ENCODE results near the gene CRYBA2. TPM values are rescaled to one million over a fixed set of nuclear protein-coding genes. Genes with fewer than 3 reads are reported as not detected.
A peak's percentile ranks its signal among the peaks of the same experiment; 100 is the strongest.

The CRYBA2 gene
- total RNA-seq, 1 donor from 2014 or later: not detected

DNA sequence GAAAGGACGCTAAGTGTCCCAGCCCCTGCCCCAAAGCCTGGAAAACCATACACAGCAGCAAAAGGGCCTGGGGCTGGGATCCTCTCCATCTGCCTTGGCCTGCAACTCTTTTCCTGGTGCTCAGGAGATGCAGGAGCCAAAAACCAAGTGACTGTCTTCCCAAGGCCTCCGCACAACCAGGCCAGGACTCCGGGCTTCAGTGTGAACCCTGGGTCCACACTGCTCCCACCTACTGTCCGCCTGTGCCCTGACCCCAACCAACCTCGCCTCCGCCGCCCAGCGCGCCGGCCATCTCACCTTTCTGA lies 9.3 kb downstream of the CRYBA2 start:
- Mint-ChIP-seq H3K4me1 (peaks cover 32% of the 10 kb centered on the region), H3K27me3 (ENCODE audit: low read depth) (peaks cover 92% of the 10 kb centered on the region), H3K27ac (no peak overlapping the region), H3K9me3 (no peaks in the 10 kb centered on the region), H3K36me3 (no peaks in the 10 kb centered on the region), H3K4me3 (no peak overlapping the region)
- TF ChIP-seq, protein P1, sequence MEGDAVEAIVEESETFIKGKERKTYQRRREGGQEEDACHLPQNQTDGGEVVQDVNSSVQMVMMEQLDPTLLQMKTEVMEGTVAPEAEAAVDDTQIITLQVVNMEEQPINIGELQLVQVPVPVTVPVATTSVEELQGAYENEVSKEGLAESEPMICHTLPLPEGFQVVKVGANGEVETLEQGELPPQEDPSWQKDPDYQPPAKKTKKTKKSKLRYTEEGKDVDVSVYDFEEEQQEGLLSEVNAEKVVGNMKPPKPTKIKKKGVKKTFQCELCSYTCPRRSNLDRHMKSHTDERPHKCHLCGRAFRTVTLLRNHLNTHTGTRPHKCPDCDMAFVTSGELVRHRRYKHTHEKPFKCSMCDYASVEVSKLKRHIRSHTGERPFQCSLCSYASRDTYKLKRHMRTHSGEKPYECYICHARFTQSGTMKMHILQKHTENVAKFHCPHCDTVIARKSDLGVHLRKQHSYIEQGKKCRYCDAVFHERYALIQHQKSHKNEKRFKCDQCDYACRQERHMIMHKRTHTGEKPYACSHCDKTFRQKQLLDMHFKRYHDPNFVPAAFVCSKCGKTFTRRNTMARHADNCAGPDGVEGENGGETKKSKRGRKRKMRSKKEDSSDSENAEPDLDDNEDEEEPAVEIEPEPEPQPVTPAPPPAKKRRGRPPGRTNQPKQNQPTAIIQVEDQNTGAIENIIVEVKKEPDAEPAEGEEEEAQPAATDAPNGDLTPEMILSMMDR (IDR thresholded peaks at IDR 0.05; ENCODE audit: unreplicated experiment): no peak
- no peak for DNase-seq (ENCODE audit: low spot score in 2 of 2, unreplicated experiment in 2 of 2)

DNA sequence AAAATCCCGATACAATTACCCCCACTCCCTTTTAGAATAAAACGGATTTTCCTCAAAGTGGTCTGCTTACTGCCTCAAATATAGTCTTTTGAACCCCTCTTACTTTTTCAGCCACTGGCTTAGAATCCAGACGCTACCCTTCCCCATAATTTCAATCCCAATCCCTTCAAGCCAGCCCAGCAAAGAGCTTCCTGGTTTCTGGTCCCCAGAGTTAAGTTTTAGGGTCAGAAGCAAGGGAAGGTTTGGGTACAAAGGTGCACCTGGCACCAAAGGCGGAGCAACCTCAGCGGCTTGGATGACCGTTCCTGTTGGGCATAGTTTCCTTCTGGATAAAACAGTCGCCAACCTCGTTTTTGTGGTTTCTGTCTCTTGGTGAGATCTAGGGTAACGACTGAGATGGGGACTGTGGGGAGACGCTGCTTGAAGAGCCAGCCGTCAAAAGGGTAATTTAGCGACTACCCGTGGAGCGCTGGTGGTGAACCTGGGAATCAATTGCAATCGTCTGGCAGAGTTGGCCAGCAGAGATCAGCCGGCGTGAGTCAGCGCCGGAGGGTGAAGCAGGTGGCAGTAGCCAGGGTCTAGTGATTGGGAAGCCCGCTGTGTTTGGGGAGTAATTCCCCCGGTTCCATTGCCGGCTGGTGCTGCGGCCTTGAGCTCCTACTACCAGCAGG lies 9.8 kb downstream of the CRYBA2 start:
- H3K27ac Mint-ChIP-seq: no peak overlapping the region

DNA sequence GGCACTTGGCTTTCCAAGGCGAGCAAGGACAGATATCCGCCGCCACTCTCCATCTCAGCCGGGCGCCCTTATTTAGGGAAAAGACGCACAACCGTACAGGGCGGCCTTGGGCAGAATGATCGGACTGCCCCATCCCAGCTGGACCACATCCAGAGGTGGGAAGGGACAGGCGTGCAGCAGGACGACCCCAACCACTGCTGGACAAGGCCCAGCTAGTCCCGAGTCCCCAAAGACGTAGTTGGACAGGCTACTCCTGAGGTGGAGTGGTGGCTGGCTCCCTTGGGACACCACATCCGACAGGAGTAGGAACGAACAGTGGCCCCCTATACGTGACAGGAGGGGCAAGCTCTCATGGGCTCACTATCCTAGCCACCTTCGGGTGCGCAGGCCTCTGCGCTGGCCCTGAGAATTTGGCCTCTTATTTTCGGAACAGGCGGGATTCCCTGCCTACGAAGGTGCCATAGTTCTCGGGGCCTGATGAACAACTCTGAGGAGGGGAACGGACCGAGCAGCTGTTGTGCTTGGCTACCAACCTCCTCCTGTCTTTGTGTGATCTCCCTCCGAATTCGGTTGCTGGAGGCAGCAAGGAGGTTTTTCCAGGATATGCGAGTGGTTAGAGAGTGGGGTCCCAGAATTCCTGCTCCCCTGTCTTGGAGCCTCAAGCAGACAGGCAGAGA lies 10.5 kb downstream of the CRYBA2 start:
- no peak overlapping the region for H3K27ac Mint-ChIP-seq
- no peaks in the 10 kb centered on the region for H3K36me3 Mint-ChIP-seq
- peaks cover 32% of the 10 kb centered on the region for H3K4me1 Mint-ChIP-seq
- H3K4me3 Mint-ChIP-seq: peak overlapping the region; percentile 47
- TF ChIP-seq, protein P1 (IDR thresholded peaks at IDR 0.05; ENCODE audit: unreplicated experiment): no peak
- peaks cover 92% of the 10 kb centered on the region for H3K27me3 Mint-ChIP-seq (ENCODE audit: low read depth)
- H3K9me3 Mint-ChIP-seq: no peaks in the 10 kb centered on the region
- DNase-seq (ENCODE audit: low spot score in 2 of 2, unreplicated experiment in 2 of 2): no peak

More for the DNA sequence above, 9.8 kb downstream of the CRYBA2 start:
- Mint-ChIP-seq H3K4me1 (peaks cover 32% of the 10 kb centered on the region), H3K27me3 (ENCODE audit: low read depth) (peaks cover 92% of the 10 kb centered on the region), H3K4me3 (no peak overlapping the region), H3K36me3 (no peaks in the 10 kb centered on the region), H3K9me3 (no peaks in the 10 kb centered on the region)
- TF ChIP-seq, protein P1 (IDR thresholded peaks at IDR 0.05; ENCODE audit: unreplicated experiment): no peak
- DNase-seq (ENCODE audit: low spot score in 2 of 2, unreplicated experiment in 2 of 2): no peak

DNA sequence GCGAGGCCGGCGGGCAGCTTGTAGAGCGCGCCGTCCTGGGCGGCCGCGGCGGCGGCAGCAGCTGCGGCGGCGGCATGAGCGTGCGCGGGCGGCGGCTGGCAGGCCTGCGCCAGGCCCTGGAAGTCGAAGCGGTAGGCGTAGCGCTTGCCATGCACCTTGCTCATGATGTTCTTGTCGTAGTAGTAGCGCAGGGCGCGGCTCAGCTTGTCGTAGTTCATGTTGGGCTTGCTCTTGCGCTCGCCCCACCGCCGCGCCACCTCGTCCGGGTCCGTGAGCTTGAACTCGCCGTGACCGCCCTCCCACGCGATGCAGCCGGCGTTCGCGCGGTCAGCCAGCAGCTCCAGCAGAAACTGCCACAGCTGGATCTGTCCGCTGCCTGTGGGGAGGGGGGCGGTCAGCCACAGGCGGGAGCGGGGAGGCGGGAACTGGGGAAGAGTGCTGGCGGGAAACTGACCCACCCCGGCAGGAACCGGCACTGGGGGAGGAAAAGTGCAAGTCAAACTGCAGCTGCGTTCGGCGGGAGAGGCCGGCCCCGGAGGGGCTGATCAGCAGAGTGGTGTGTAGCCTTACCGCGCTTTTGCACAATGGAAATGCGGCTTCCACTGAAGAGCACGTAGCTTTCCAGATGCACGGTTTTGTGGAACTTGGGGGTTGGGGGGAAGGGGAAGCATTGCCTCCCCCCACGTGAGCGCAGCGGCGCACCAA lies 11.2 kb downstream of the CRYBA2 start:
- H3K4me3 Mint-ChIP-seq: peak overlapping the region; percentile 47
- peaks cover 92% of the 10 kb centered on the region for H3K27me3 Mint-ChIP-seq (ENCODE audit: low read depth)
- TF ChIP-seq, protein P1 (IDR thresholded peaks at IDR 0.05; ENCODE audit: unreplicated experiment): no peak
- H3K36me3 Mint-ChIP-seq: no peaks in the 10 kb centered on the region
- H3K9me3 Mint-ChIP-seq: no peaks in the 10 kb centered on the region
- no peak overlapping the region for H3K27ac Mint-ChIP-seq
- no peak for DNase-seq (ENCODE audit: low spot score in 2 of 2, unreplicated experiment in 2 of 2)
- H3K4me1 Mint-ChIP-seq: peaks cover 32% of the 10 kb centered on the region

DNA sequence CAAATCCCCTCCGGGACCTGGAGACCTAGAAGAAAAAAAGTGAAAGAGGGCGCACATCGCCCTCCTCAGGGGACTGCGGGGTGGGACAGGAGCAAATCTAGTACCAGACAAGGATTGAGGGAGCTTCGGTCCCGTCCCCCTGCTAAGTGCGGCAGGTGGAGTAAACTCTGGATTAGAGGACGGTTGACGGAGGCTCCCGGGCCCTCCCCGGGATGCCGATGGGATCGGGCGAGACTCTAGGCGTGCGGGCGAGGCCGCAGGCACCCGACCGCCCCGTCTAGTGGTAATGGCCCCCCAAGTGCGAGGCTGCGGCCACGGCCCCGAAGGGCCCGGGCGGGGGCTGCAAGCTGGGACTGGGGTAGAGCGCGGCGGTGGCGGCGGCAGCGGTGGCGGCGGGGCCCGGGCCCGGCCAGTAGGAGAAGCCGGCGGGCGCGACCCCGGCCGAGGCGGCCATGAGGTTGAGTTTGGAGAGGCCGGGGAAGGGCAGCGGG lies 11.8 kb downstream of the CRYBA2 start:
- Mint-ChIP-seq H3K4me3 (peak overlapping the region; percentile 50), H3K27ac (no peak overlapping the region)
- DNase-seq (ENCODE audit: low spot score in 2 of 2, unreplicated experiment in 2 of 2): no peak

More for the DNA sequence above, 11.8 kb downstream of the CRYBA2 start:
- Mint-ChIP-seq H3K27me3 (ENCODE audit: low read depth) (peaks cover 92% of the 10 kb centered on the region), H3K4me1 (peaks cover 32% of the 10 kb centered on the region), H3K9me3 (no peaks in the 10 kb centered on the region), H3K36me3 (no peaks in the 10 kb centered on the region)
- TF ChIP-seq, protein P1 (IDR thresholded peaks at IDR 0.05; ENCODE audit: unreplicated experiment): no peak
